Panc1 (cell line): ENCODE data around the gene CAPN11. TPM values are rescaled to one million over a fixed set of nuclear protein-coding genes. Genes with fewer than 3 reads are reported as not detected.

Experiments
- ATAC-seq: fragments of 200-7000 bp; cut with Tn5 transposase; 2 replicates; pipeline ENCODE4 v1.9.1; 2020; ENCODE audit warnings: mild to moderate bottlenecking, moderate library complexity
- BruUV-seq: library from RNA; stranded (reverse); fragments of 400-500 nt; replicated peaks from 2 replicates; lab custom pipeline; 2021; lab: Mats Ljungman, UMichigan
- CTCF ChIA-PET: fragments of 300-600 bp; sonication (Branson Sonifier 250); formaldehyde crosslinking; loops from one replicate; lab custom pipeline; 2022; ENCODE audit warnings: antibody characterized with exemption; lab: Charles Lee
- POLR2A ChIA-PET: fragments of 300-600 bp; sonication (Branson Sonifier 250); formaldehyde crosslinking; loops from one replicate; lab custom pipeline; 2022; ENCODE audit warnings: antibody characterized with exemption; lab: Charles Lee
- DNase-seq: peaks from one replicate; pipeline ENCODE4 v3.0.0-alpha.2; 2010; ENCODE audit warnings: low read depth, low spot score
- H3K27ac ChIP-seq: 2 replicates; pipeline ENCODE4 v1.5.1; 2011; ENCODE audit warnings: mild to moderate bottlenecking, low read length, inconsistent platforms
- H3K27me3 ChIP-seq: fragments of 200-500 bp; sonication (Bioruptor generic); 2 replicates; pipeline ENCODE4 v1.6.0; 2014; ENCODE audit warnings: low read length, inconsistent platforms; ENCODE audit not compliant: control insufficient read depth, insufficient read depth
- H3K36me3 ChIP-seq: fragments of 200-500 bp; sonication (Bioruptor generic); 2 replicates; pipeline ENCODE4 v1.5.1; 2014; ENCODE audit warnings: inconsistent platforms, mild to moderate bottlenecking, low read length, moderate library complexity; ENCODE audit not compliant: control insufficient read depth, insufficient read depth
- H3K4me1 ChIP-seq: 2 replicates; pipeline ENCODE4 v1.5.1; 2011; ENCODE audit warnings: inconsistent platforms, mild to moderate bottlenecking, low read length, moderate library complexity; ENCODE audit not compliant: control insufficient read depth, insufficient read depth
- H3K4me3 ChIP-seq, 2 experiments: 2 replicates each; pipeline ENCODE4 v1.5.1; 2011 to 2012; ENCODE audit warnings: low read depth in 2 of 2, low read length in 2 of 2, mild to moderate bottlenecking in 2 of 2, inconsistent platforms in 1 of 2, moderate library complexity in 1 of 2
- H3K9me3 ChIP-seq: fragments of 200-500 bp; sonication (Bioruptor generic); 2 replicates; pipeline ENCODE4 v1.5.1; 2014; ENCODE audit warnings: low read depth, mild to moderate bottlenecking, inconsistent platforms, low read length, moderate library complexity; ENCODE audit not compliant: control insufficient read depth, insufficient read depth
- POLR2AphosphoS5 ChIP-seq: IDR thresholded peaks from 2 replicates; pipeline ENCODE4 v1.6.1; 2012; ENCODE audit warnings: mild to moderate bottlenecking, low read depth, low read length, moderate library complexity
- SIN3A ChIP-seq: IDR thresholded peaks from 2 replicates; pipeline ENCODE4 v1.6.1; 2012; ENCODE audit warnings: low read depth, mild to moderate bottlenecking, low read length, moderate library complexity, borderline replicate concordance; ENCODE audit not compliant: insufficient read depth
- TCF7L2 ChIP-seq: IDR thresholded peaks from 2 replicates; pipeline ENCODE4 v1.6.1; 2011; ENCODE audit warnings: mild to moderate bottlenecking, low read depth, low read length, inconsistent platforms
- in situ Hi-C: cut with HindIII; loops from 2 replicates; pipeline ENCODE4 v1.10.0; 2016; ENCODE audit warnings: low sequenced_read_pairs, low pct_unique_long_range_greater_than_20kb
- intact Hi-C: fragments of 100-400 bp; cut with micrococcal nuclease; formaldehyde crosslinking; loops from one replicate; pipeline ENCODE4 v1.10.0; 2022; ENCODE audit not compliant: unreplicated experiment
- total RNA-seq: library from RNA; stranded (reverse); gene quantifications from one replicate; pipeline ENCODE4 v1.2.1, GENCODE V29; 2021; ENCODE audit not compliant: unreplicated experiment
- TF ChIP-seq, protein P1 (sequence below): fragments of 450-650 bp; IDR thresholded peaks from 2 replicates; pipeline ENCODE4 v1.5.1; 2017; ENCODE audit warnings: mild to moderate bottlenecking
- TF ChIP-seq, protein P2 (sequence below), 2 experiments: IDR thresholded peaks; 2 replicates each; pipeline ENCODE4 v1.6.1; 2011 to 2012; ENCODE audit warnings: low read depth in 2 of 2, control low read depth in 1 of 2, low read length in 1 of 2, mild to moderate bottlenecking in 1 of 2, moderate library complexity in 1 of 2; ENCODE audit not compliant: insufficient read depth in 1 of 2

Gene CAPN11
- total RNA-seq, 1 experiment from 2014 or later: 1.2 TPM

DNA sequence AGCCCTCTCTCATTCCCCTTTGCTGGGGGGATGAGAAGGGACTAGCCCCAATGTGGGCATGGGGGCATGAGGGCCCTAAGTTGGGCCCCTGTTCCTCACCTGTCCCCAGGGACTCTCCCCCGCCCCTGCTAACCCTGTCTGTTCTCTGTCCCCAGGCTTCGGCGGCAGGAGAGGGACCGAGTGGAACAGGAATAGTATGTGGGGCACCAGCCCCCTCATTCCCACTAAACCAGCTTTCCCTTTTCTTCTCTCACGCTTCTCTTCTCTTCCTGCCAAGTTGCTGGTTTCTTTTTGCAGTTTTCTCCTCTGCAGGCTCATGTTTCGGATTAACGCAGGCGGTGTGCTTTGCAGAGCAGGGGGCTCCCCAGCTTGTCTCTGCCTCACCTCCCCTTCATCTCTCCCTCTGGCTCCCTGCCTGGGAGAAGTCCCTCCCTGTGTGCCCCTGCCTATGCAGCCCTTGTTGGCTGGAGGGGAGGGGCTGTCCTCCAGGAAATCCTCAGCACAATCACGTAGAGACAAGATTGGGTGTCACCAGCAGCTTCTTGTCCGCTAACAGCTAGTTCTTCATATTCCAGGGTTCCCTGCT lies 23.4 kb upstream of the CAPN11 start:
- Histone ChIP-seq H3K27me3 (no peaks in the 10 kb centered on the region), H3K4me1 (0 out of 2 replicates have a peak, but pooled peaks cover 3% of the 10 kb centered on the region), H3K9me3 (no peaks in the 10 kb centered on the region), H3K27ac (no peak overlapping the region), H3K4me3 (no peak overlapping the region), H3K36me3 (no peaks in the 10 kb centered on the region; the same call in 1 of the 2 replicates)
- no peak for TF ChIP-seq POLR2AphosphoS5
- TF ChIP-seq, protein P1, sequence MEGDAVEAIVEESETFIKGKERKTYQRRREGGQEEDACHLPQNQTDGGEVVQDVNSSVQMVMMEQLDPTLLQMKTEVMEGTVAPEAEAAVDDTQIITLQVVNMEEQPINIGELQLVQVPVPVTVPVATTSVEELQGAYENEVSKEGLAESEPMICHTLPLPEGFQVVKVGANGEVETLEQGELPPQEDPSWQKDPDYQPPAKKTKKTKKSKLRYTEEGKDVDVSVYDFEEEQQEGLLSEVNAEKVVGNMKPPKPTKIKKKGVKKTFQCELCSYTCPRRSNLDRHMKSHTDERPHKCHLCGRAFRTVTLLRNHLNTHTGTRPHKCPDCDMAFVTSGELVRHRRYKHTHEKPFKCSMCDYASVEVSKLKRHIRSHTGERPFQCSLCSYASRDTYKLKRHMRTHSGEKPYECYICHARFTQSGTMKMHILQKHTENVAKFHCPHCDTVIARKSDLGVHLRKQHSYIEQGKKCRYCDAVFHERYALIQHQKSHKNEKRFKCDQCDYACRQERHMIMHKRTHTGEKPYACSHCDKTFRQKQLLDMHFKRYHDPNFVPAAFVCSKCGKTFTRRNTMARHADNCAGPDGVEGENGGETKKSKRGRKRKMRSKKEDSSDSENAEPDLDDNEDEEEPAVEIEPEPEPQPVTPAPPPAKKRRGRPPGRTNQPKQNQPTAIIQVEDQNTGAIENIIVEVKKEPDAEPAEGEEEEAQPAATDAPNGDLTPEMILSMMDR: no peak
- TF ChIP-seq TCF7L2: no peak
- TF ChIP-seq SIN3A: no peak
- TF ChIP-seq, protein P2, sequence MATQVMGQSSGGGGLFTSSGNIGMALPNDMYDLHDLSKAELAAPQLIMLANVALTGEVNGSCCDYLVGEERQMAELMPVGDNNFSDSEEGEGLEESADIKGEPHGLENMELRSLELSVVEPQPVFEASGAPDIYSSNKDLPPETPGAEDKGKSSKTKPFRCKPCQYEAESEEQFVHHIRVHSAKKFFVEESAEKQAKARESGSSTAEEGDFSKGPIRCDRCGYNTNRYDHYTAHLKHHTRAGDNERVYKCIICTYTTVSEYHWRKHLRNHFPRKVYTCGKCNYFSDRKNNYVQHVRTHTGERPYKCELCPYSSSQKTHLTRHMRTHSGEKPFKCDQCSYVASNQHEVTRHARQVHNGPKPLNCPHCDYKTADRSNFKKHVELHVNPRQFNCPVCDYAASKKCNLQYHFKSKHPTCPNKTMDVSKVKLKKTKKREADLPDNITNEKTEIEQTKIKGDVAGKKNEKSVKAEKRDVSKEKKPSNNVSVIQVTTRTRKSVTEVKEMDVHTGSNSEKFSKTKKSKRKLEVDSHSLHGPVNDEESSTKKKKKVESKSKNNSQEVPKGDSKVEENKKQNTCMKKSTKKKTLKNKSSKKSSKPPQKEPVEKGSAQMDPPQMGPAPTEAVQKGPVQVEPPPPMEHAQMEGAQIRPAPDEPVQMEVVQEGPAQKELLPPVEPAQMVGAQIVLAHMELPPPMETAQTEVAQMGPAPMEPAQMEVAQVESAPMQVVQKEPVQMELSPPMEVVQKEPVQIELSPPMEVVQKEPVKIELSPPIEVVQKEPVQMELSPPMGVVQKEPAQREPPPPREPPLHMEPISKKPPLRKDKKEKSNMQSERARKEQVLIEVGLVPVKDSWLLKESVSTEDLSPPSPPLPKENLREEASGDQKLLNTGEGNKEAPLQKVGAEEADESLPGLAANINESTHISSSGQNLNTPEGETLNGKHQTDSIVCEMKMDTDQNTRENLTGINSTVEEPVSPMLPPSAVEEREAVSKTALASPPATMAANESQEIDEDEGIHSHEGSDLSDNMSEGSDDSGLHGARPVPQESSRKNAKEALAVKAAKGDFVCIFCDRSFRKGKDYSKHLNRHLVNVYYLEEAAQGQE (IDR thresholded peaks at IDR 0.05; ENCODE audit: insufficient read depth in 1 of 2, low read depth in 2 of 2, low read length in 1 of 2): no peak
- intact Hi-C loops (no loop called here), in situ Hi-C loops (no loop called here)
- BruUV-seq: no TSS peak
- ATAC-seq: no peak
- no peak for DNase-seq
- ChIA-PET POLR2A (no interaction called here), CTCF (no interaction called here)

DNA sequence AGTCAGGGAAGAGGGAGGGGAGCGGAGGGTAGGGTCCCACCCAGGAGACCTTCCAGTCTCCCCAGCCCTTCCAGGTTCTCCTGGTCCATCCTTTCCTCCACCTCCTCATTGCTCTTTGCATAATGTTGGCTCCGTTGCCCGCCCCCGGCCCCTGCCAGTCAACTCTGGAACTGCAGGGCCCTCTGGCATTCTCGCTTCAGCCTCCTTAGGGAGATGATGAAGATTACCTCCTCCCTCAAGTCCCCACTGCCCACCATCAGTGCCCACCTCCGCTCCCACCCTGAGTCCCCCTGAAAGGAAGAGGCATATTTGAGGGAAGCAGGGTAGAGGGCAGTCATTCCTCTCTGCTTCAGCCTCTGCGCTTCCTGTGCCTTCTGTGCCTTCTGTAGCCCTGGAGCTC lies 22.7 kb upstream of the CAPN11 start:
- POLR2A ChIA-PET: no interaction called here
- no peak for DNase-seq
- no peaks in the 10 kb centered on the region for H3K27me3 ChIP-seq
- no peak overlapping the region for H3K27ac ChIP-seq
- no peaks in the 10 kb centered on the region for H3K9me3 ChIP-seq
- CTCF ChIA-PET: no interaction called here
- intact Hi-C loops: no loop called here
- in situ Hi-C loops: no loop called here
- ATAC-seq: no peak
- no peaks in the 10 kb centered on the region; the same call in 1 of the 2 replicates for H3K36me3 ChIP-seq
- H3K4me1 ChIP-seq: 0 out of 2 replicates have a peak, but pooled peaks cover 3% of the 10 kb centered on the region
- no peak overlapping the region for H3K4me3 ChIP-seq
- BruUV-seq: no TSS peak
- TF ChIP-seq SIN3A: no peak
- TF ChIP-seq, protein P2 (IDR thresholded peaks at IDR 0.05; ENCODE audit: insufficient read depth in 1 of 2, low read depth in 2 of 2, low read length in 1 of 2): no peak
- TF ChIP-seq, protein P1: no peak
- TF ChIP-seq POLR2AphosphoS5: no peak
- TF ChIP-seq TCF7L2: no peak
